IMR-90 (cell line): Measurements from ENCODE around the gene NFATC1. TPM values are rescaled to one million over a fixed set of nuclear protein-coding genes. Genes with fewer than 3 reads are reported as not detected.
A peak's percentile ranks its signal among the peaks of the same experiment; 100 is the strongest.

ENCODE experiments used
- ATAC-seq: fragments of 200-7000 bp; cut with Tn5 transposase; 2 replicates; pipeline ENCODE4 v1.9.1; 2020; ENCODE audit warnings: low read depth, mild to moderate bottlenecking, moderate library complexity
- BruUV-seq: library from RNA; stranded (reverse); fragments of 400-500 nt; replicated peaks from 2 replicates; lab custom pipeline; 2021; lab: Mats Ljungman, UMichigan
- CTCF ChIA-PET: fragments of 300-600 bp; formaldehyde crosslinking; extraction: SDS; loops from one replicate; lab custom pipeline; 2021; ENCODE audit warnings: antibody characterized with exemption; lab: Yijun Ruan, JAX
- POLR2A ChIA-PET: fragments of 300-600 bp; sonication (Branson Sonifier 250); formaldehyde crosslinking; loops from one replicate; lab custom pipeline; 2022; ENCODE audit warnings: antibody characterized with exemption; ENCODE audit not compliant: unreplicated experiment; lab: Charles Lee
- DNase-seq: peaks from one replicate; pipeline ENCODE4 v3.0.0; 2013
- H2AFZ ChIP-seq: replicated peaks from 2 replicates; pipeline ENCODE3; 2013; ENCODE audit warnings: low read length, mild to moderate bottlenecking; ENCODE audit not compliant: poor library complexity
- H2AK5ac ChIP-seq: 2 replicates; pipeline ENCODE4 v1.6.1; 2013; ENCODE audit warnings: low read depth, low read length, inconsistent platforms
- H2AK9ac ChIP-seq: replicated peaks from 2 replicates; pipeline ENCODE3; 2013; ENCODE audit warnings: mild to moderate bottlenecking, low read depth, low read length, moderate library complexity; ENCODE audit not compliant: poor library complexity
- H2BK120ac ChIP-seq: 2 replicates; pipeline ENCODE4 v1.6.1; 2013; ENCODE audit warnings: low read depth, low read length, inconsistent platforms
- H2BK15ac ChIP-seq: 3 replicates; pipeline ENCODE4 v1.6.1; 2013; ENCODE audit warnings: low read depth, low read length, inconsistent platforms
- H2BK20ac ChIP-seq: 2 replicates; pipeline ENCODE4 v1.6.1; 2013; ENCODE audit warnings: low read depth, mild to moderate bottlenecking, inconsistent platforms, low read length, moderate library complexity
- H2BK5ac ChIP-seq: 2 replicates; pipeline ENCODE4 v1.6.1; 2013; ENCODE audit warnings: mild to moderate bottlenecking, low read depth, low read length, inconsistent platforms; ENCODE audit not compliant: poor library complexity, severe bottlenecking
- H3K14ac ChIP-seq: replicated peaks from 2 replicates; pipeline ENCODE4 v1.6.1; 2013; ENCODE audit warnings: low read depth, low read length, inconsistent platforms
- H3K18ac ChIP-seq: 2 replicates; pipeline ENCODE4 v1.6.1; 2013; ENCODE audit warnings: low read depth, low read length, control low read depth
- H3K23ac ChIP-seq: 2 replicates; pipeline ENCODE4 v1.6.1; 2013; ENCODE audit warnings: low read depth, low read length, inconsistent platforms
- H3K27ac ChIP-seq: 2 replicates; pipeline ENCODE4 v1.5.1; 2013; ENCODE audit warnings: mild to moderate bottlenecking, control low read depth, low read length; ENCODE audit not compliant: insufficient read depth
- H3K27me3 ChIP-seq: 2 replicates; pipeline ENCODE4 v1.6.1; 2013; ENCODE audit warnings: low read length; ENCODE audit not compliant: control insufficient read depth, insufficient read depth
- H3K36me3 ChIP-seq: 2 replicates; pipeline ENCODE4 v1.6.1; 2013; ENCODE audit warnings: low read length, mixed read lengths; ENCODE audit not compliant: control insufficient read depth, insufficient read depth
- H3K4ac ChIP-seq: 2 replicates; pipeline ENCODE4 v1.6.1; 2013; ENCODE audit warnings: low read depth, low read length, inconsistent platforms
- H3K4me1 ChIP-seq: 2 replicates; pipeline ENCODE4 v1.6.1; 2013; ENCODE audit warnings: low read length, mixed read lengths; ENCODE audit not compliant: control insufficient read depth, insufficient read depth
- H3K4me2 ChIP-seq: 2 replicates; pipeline ENCODE4 v1.6.1; 2013; ENCODE audit warnings: low read depth, mild to moderate bottlenecking, control low read depth, low read length, moderate library complexity
- H3K4me3 ChIP-seq: 2 replicates; pipeline ENCODE4 v1.5.1; 2013; ENCODE audit warnings: low read depth, mild to moderate bottlenecking, control low read depth, low read length, moderate library complexity; ENCODE audit not compliant: insufficient read depth
- H3K56ac ChIP-seq: 2 replicates; pipeline ENCODE4 v1.6.1; 2013; ENCODE audit warnings: low read length, inconsistent platforms; ENCODE audit not compliant: insufficient read depth; ENCODE audit errors: extremely low read depth
- H3K79me1 ChIP-seq, 2 experiments: 2 replicates each; pipeline ENCODE4 v1.6.1; 2013; ENCODE audit warnings: low read length in 2 of 2, inconsistent platforms in 1 of 2, low read depth in 1 of 2
- H3K9ac ChIP-seq: 2 replicates; pipeline ENCODE4 v1.6.1; 2013; ENCODE audit warnings: low read depth, low read length, control low read depth
- H3K9me1 ChIP-seq: 2 replicates; pipeline ENCODE4 v1.6.1; 2013; ENCODE audit warnings: low read length, inconsistent platforms; ENCODE audit not compliant: insufficient read depth
- H3K9me3 ChIP-seq: 2 replicates; pipeline ENCODE4 v1.6.1; 2013; ENCODE audit warnings: low read length; ENCODE audit not compliant: control insufficient read depth, insufficient read depth
- H4K20me1 ChIP-seq: 2 replicates; pipeline ENCODE4 v1.6.1; 2013; ENCODE audit warnings: low read length, inconsistent platforms; ENCODE audit not compliant: insufficient read depth
- H4K5ac ChIP-seq: 2 replicates; pipeline ENCODE4 v1.6.1; 2013; ENCODE audit warnings: mild to moderate bottlenecking, low read depth, low read length, control low read depth
- H4K8ac ChIP-seq, 2 experiments: 2 replicates each; pipeline ENCODE4 v1.6.1; 2013; ENCODE audit warnings: low read depth in 2 of 2, low read length in 2 of 2, control low read depth in 1 of 2, inconsistent platforms in 1 of 2
- H4K91ac ChIP-seq: 2 replicates; pipeline ENCODE4 v1.6.1; 2013; ENCODE audit warnings: low read depth, low read length, inconsistent platforms; ENCODE audit not compliant: insufficient read depth
- BHLHE40 ChIP-seq: fragments of 150-350 bp; IDR thresholded peaks from 2 replicates; pipeline ENCODE4 v1.6.1; 2016; ENCODE audit warnings: mild to moderate bottlenecking, low read depth, low read length
- CEBPB ChIP-seq: IDR thresholded peaks from 2 replicates; pipeline ENCODE4 v1.6.1; 2012; ENCODE audit warnings: low read depth, low read length, improper control_type of control experiment
- FOS ChIP-seq: fragments of 150-350 bp; IDR thresholded peaks from 2 replicates; pipeline ENCODE4 v1.6.1; 2016; ENCODE audit warnings: low read depth, low read length
- MAFK ChIP-seq: IDR thresholded peaks from 2 replicates; pipeline ENCODE4 v1.6.1; 2012; ENCODE audit warnings: low read depth, low read length, improper control_type of control experiment
- MAZ ChIP-seq: IDR thresholded peaks from 2 replicates; pipeline ENCODE4 v1.6.1; 2012; ENCODE audit warnings: low read depth, mild to moderate bottlenecking, low read length, improper control_type of control experiment, moderate library complexity, borderline replicate concordance
- MXI1 ChIP-seq: IDR thresholded peaks from 2 replicates; pipeline ENCODE4 v1.6.1; 2012; ENCODE audit warnings: low read depth, mild to moderate bottlenecking, low read length, moderate library complexity, borderline replicate concordance
- NFE2L2 ChIP-seq: fragments of 150-350 bp; IDR thresholded peaks from 2 replicates; pipeline ENCODE4 v1.6.1; 2016; ENCODE audit warnings: low read depth, mild to moderate bottlenecking, low read length
- POLR2A ChIP-seq: IDR thresholded peaks from 2 replicates; pipeline ENCODE4 v1.6.1; 2012; ENCODE audit warnings: mild to moderate bottlenecking, low read depth, low read length
- RAD21 ChIP-seq: IDR thresholded peaks from 2 replicates; pipeline ENCODE4 v1.6.1; 2012; ENCODE audit warnings: low read length, improper control_type of control experiment
- RCOR1 ChIP-seq: IDR thresholded peaks from 2 replicates; pipeline ENCODE4 v1.6.1; 2012; ENCODE audit warnings: mild to moderate bottlenecking, low read length, improper control_type of control experiment; ENCODE audit not compliant: insufficient replicate concordance
- RFX5 ChIP-seq: IDR thresholded peaks from 2 replicates; pipeline ENCODE4 v1.8.0; 2012; ENCODE audit warnings: low read depth, mild to moderate bottlenecking, low read length, moderate library complexity
- SMC3 ChIP-seq: fragments of 150-350 bp; IDR thresholded peaks from 2 replicates; pipeline ENCODE4 v1.6.1; 2016; ENCODE audit warnings: low read depth, mild to moderate bottlenecking, antibody characterized with exemption, low read length, moderate library complexity
- USF2 ChIP-seq: fragments of 150-350 bp; IDR thresholded peaks from 2 replicates; pipeline ENCODE4 v1.6.1; 2017; ENCODE audit warnings: mild to moderate bottlenecking, antibody characterized with exemption, low read length, low read depth
- WGBS, 2 experiments: methylation state at CpG; one replicate each; pipeline versions ENCODE4 v1.1.5 to v1.1.7; 2013; ENCODE audit warnings: missing lambda C conversion rate in 2 of 2; ENCODE audit not compliant: insufficient read length in 1 of 2; ENCODE audit errors: extremely low coverage in 2 of 2; 5-methylcytosine and 5-hydroxymethylcytosine counted together
- dilution Hi-C: fragments of 300-500 bp; cut with HindIII; formaldehyde crosslinking; loops from one replicate; pipeline ENCODE4 v1.14.3; 2018; ENCODE audit warnings: low sequenced_read_pairs; ENCODE audit not compliant: unreplicated experiment
- in situ Hi-C: fragments of 300-500 bp; cut with MboI; formaldehyde crosslinking; loops from 3 replicates; pipeline ENCODE4 v1.14.3; 2019; ENCODE audit warnings: low sequenced_read_pairs, inconsistent platforms, mixed read lengths
- intact Hi-C: fragments of 100-400 bp; cut with micrococcal nuclease; formaldehyde crosslinking; loops from 2 replicates; pipeline ENCODE4 v1.10.0; 2022
- polyA plus RNA-seq, 3 experiments: library from polyadenylated mRNA; depleted of rRNA; stranded (reverse); fragments of >200 nt; gene quantifications; 2 replicates each; pipeline ENCODE4 v1.2.3, GENCODE V29; 2012; ENCODE audit warnings: low replicate concordance in 1 of 3
- total RNA-seq: library from RNA; depleted of rRNA; stranded (reverse); fragments of >200 nt; gene quantifications from 2 replicates; pipeline ENCODE4 v1.2.3, GENCODE V29; 2012
- TF ChIP-seq, protein P1 (sequence below): fragments of 150-350 bp; IDR thresholded peaks from 2 replicates; pipeline ENCODE4 v1.6.1; 2016; ENCODE audit warnings: low read depth, mild to moderate bottlenecking, low read length, moderate library complexity, borderline replicate concordance
- TF ChIP-seq, protein P2 (sequence below): conservative IDR thresholded peaks from 2 replicates; pipeline ENCODE4 v1.5.1; 2012; ENCODE audit warnings: mild to moderate bottlenecking, low read depth, low read length, improper control_type of control experiment

Gene NFATC1
- total and polyA plus RNA-seq, 2 of the 4 experiments (the other 2 are of a cell fraction) = 0.36 to 1.8 TPM

DNA sequence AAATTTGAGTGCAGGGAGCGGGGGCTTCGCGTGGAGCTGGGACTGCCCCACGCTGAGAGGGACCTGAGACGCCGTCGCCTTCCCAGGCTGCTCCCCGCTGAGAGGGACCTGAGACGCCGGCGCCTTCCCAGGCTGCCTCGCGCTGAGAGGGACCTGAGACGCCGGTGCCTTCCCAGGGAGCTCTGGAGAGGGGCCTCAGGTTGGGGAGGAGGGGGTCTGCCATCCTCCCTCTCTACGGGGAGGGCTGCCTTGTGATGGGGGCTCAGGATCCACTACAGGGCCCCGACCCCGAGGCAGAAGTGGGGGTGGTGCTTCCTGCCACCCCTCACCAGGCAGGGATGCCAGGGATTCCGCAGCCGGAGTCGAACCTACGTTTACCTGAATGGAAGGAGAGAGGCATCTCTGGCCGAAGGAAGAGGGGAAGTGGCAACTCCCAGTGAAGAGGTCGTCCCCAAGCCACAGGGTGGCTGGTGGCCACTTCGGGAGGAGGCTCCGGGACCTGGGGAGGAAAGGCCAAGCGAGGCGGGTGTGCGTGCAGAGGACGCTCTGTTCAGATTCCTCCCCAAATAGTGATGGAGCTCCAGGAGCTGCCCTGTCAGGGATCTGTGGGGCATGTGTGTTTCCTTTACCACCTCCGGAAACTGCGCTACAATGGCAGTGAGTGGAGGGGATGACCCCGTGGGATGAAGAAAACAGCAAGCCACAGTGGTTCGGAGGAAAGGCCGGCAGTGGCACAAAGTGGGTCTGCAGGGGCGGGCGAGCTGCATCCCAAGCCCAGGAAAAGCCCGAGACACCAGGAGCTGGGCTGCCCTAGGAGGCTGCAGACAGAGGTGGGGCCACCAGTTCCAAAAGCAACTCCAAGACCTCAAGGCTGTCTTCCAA lies 175.7 kb downstream of the NFATC1 start:
- no peak for TF ChIP-seq MAZ
- TF ChIP-seq POLR2A = no peak
- TF ChIP-seq NFE2L2 = no peak
- TF ChIP-seq CEBPB = no peak
- no peak for TF ChIP-seq RAD21
- TF ChIP-seq, protein P1, sequence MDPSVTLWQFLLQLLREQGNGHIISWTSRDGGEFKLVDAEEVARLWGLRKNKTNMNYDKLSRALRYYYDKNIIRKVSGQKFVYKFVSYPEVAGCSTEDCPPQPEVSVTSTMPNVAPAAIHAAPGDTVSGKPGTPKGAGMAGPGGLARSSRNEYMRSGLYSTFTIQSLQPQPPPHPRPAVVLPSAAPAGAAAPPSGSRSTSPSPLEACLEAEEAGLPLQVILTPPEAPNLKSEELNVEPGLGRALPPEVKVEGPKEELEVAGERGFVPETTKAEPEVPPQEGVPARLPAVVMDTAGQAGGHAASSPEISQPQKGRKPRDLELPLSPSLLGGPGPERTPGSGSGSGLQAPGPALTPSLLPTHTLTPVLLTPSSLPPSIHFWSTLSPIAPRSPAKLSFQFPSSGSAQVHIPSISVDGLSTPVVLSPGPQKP = no peak
- no peak for TF ChIP-seq MAFK
- TF ChIP-seq RFX5 = no peak
- TF ChIP-seq FOS = no peak
- no peak for TF ChIP-seq SMC3
- no peak for TF ChIP-seq USF2
- TF ChIP-seq, protein P2, sequence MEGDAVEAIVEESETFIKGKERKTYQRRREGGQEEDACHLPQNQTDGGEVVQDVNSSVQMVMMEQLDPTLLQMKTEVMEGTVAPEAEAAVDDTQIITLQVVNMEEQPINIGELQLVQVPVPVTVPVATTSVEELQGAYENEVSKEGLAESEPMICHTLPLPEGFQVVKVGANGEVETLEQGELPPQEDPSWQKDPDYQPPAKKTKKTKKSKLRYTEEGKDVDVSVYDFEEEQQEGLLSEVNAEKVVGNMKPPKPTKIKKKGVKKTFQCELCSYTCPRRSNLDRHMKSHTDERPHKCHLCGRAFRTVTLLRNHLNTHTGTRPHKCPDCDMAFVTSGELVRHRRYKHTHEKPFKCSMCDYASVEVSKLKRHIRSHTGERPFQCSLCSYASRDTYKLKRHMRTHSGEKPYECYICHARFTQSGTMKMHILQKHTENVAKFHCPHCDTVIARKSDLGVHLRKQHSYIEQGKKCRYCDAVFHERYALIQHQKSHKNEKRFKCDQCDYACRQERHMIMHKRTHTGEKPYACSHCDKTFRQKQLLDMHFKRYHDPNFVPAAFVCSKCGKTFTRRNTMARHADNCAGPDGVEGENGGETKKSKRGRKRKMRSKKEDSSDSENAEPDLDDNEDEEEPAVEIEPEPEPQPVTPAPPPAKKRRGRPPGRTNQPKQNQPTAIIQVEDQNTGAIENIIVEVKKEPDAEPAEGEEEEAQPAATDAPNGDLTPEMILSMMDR = no peak
- TF ChIP-seq RCOR1 = no peak
- TF ChIP-seq BHLHE40 = no peak
- no peak for TF ChIP-seq MXI1
- Histone ChIP-seq H4K5ac (no peak overlapping the region), H3K79me1 (no peaks in the 10 kb centered on the region), H3K27me3 (no peaks in the 10 kb centered on the region), H2AK9ac (peak overlapping the region; percentile 42), H3K9ac (no peak overlapping the region), H3K4me3 (no peak overlapping the region), H3K14ac (no peak overlapping the region), H3K27ac (no peak overlapping the region), H3K4ac (no peak overlapping the region), H2BK20ac (no peak overlapping the region; the same call in 1 of the 2 replicates), H2BK5ac (no peak overlapping the region), H2BK120ac (no peak overlapping the region; the same call in 1 of the 2 replicates), H2AFZ (no peak overlapping the region), H3K56ac (no peak overlapping the region), H2BK15ac (no peak overlapping the region), H3K4me1 (peaks cover 27% of the 10 kb centered on the region), H4K8ac (no peak overlapping the region), H3K9me3 (peaks cover 7% of the 10 kb centered on the region), H3K4me2 (no peak overlapping the region), H4K20me1 (no peaks in the 10 kb centered on the region), H3K36me3 (no peaks in the 10 kb centered on the region), H2AK5ac (no peak overlapping the region; the same call in 1 of the 2 replicates), H3K9me1 (peaks cover 9% of the 10 kb centered on the region), H3K18ac (no peak overlapping the region; the same call in 1 of the 2 replicates), H3K23ac (no peak overlapping the region), H4K91ac (no peak overlapping the region)
- ChIA-PET CTCF (no interaction called here), POLR2A (no interaction called here)
- dilution Hi-C loops (no loop called here), in situ Hi-C loops (no loop called here), intact Hi-C loops (no loop called here)
- DNase-seq = no peak
- WGBS, 2 experiments = 100% methylated on average over 9 of the region's 38 CpGs; no CpG with 5 or more reads in 1 of the 2 experiments
- no peak for ATAC-seq
- BruUV-seq = no TSS peak
